Measurements from ENCODE around the gene GREB1L. TPM values are rescaled to one million over a fixed set of nuclear protein-coding genes. Genes with fewer than 3 reads are reported as not detected.

Gene GREB1L
- total and polyA plus RNA-seq, 9 of the 15 experiments (the other 6 are each of a cell fraction or from before 2014, with no cell fraction given), result 0.03 TPM; not detected in 8

DNA sequence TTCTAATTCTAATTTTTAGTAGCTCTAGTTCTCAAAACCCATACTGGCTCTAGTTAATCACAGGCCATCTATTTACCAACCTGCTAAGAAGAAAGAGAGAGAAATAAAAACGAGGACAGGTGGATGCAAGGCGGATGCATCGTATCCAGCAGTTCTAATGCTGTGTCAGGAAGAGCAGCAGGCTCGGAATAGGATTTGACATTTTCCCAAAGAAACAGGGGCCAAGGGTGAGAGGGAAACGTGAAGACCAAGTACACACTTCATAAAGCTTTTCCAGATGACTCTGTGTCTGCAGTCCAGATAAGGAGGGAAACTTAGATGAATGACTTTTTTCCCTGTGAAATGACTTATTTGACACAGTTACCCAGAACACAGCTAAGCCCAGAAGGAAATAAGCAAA lies 241.0 kb downstream of the GREB1L start:
- no peaks in the 10 kb centered on the region for H3K4me1 ChIP-seq (replicated peaks in 1 of 2; ENCODE audit: control insufficient read depth in 2 of 2, insufficient read depth in 2 of 2, low read length in 2 of 2)
- intact Hi-C loops (cut with micrococcal nuclease), result loop anchor here (5.0 kb wide), 1 partner anchor 369 kb away; no protein-coding TSS in a partner anchor
- CTCF ChIA-PET (ENCODE audit: low intra/inter-chr PET ratio), result no interaction called here

More for the DNA sequence above, 241.0 kb downstream of the GREB1L start:
- Histone ChIP-seq H3K79me2 (ENCODE audit: control insufficient read depth, insufficient read depth, low read length) (no peaks in the 10 kb centered on the region), H3K27ac (ENCODE audit: extremely low read depth, low read depth, low read length) (no peak overlapping the region), H3K9me1 (ENCODE audit: control insufficient read depth, insufficient read depth, low read length) (no peaks in the 10 kb centered on the region), H3K4me3 (no peak overlapping the region), H3K9me3 (replicated peaks; ENCODE audit: control insufficient read depth, insufficient read depth, low read depth, low read length) (no peaks in the 10 kb centered on the region), H2AFZ (ENCODE audit: low read depth, low read length) (no peak overlapping the region), H3K27me3 (ENCODE audit: control insufficient read depth in 2 of 2, insufficient read depth in 2 of 2, low read length in 2 of 2) (no peaks in the 10 kb centered on the region; a peak in 1 of 5 replicates), H3K9ac (ENCODE audit: insufficient read depth in 1 of 2, low read depth in 2 of 2, low read length in 2 of 2) (no peak overlapping the region), H3K36me3 (ENCODE audit: control insufficient read depth, insufficient read depth, low read length) (no peaks in the 10 kb centered on the region), H3K4me2 (ENCODE audit: insufficient read depth, low read length) (no peak overlapping the region), H4K20me1 (replicated peaks; ENCODE audit: control insufficient read depth, insufficient read depth, low read length) (no peaks in the 10 kb centered on the region)
- ATAC-seq, result no peak
- DNase-seq (ENCODE audit: extremely low read depth in 1 of 4, low spot score in 3 of 4), result no peak
- peak; percentile 19 for FAIRE-seq
- TF ChIP-seq ZFX (CRISPR knock-in tag; IDR thresholded peaks at IDR 0.05) (no peak), CEBPG (CRISPR knock-in tag; IDR thresholded peaks at IDR 0.05) (no peak), CEBPG (tag; conservative IDR thresholded peaks at IDR 0.05 in 1 of 2, IDR thresholded peaks at IDR 0.05 in 1 of 2) (no peak), TCFL5 (CRISPR knock-in tag; conservative IDR thresholded peaks at IDR 0.05) (no peak), GTF2F1 (IDR thresholded peaks at IDR 0.05; ENCODE audit: low read depth, low read length) (no peak), ZNF407 (IDR thresholded peaks at IDR 0.05; ENCODE audit: low read depth) (no peak), KDM5B (IDR thresholded peaks at IDR 0.05; ENCODE audit: insufficient replicate concordance, low read depth, low read length) (no peak), ZSCAN32 (CRISPR knock-in tag; IDR thresholded peaks at IDR 0.05) (no peak), LCOR (CRISPR knock-in tag; IDR thresholded peaks at IDR 0.05) (no peak), NCOA4 (IDR thresholded peaks at IDR 0.05; ENCODE audit: partially characterized antibody) (no peak), NELFE (IDR thresholded peaks at IDR 0.05; ENCODE audit: insufficient read depth, insufficient read length) (no peak), BACH1 (tag; IDR thresholded peaks at IDR 0.05) (no peak), CBFA2T3 (IDR thresholded peaks at IDR 0.05) (no peak)
- in situ Hi-C loops (cut with MboI), result no loop called here
- no TSS peak for BruUV-seq (replicated peaks)
- WGBS (ENCODE audit: insufficient coverage, low coverage, missing lambda C conversion rate), result 25% methylated on average over 5 of the region's 5 CpGs
- POLR2A ChIA-PET, result interaction anchor here (0.7 kb wide), 1 partner anchor 142 kb away, joined by 3 read pairs; no protein-coding TSS in a partner anchor
